ENCODE data around the gene POFUT1. TPM values are rescaled to one million over a fixed set of nuclear protein-coding genes. Genes with fewer than 3 reads are reported as not detected.

The POFUT1 gene
- total and polyA plus RNA-seq, 2 of the 8 experiments (the other 6 are each of a cell fraction or from before 2014, with no cell fraction given) = 19.4 to 24.4 TPM

DNA sequence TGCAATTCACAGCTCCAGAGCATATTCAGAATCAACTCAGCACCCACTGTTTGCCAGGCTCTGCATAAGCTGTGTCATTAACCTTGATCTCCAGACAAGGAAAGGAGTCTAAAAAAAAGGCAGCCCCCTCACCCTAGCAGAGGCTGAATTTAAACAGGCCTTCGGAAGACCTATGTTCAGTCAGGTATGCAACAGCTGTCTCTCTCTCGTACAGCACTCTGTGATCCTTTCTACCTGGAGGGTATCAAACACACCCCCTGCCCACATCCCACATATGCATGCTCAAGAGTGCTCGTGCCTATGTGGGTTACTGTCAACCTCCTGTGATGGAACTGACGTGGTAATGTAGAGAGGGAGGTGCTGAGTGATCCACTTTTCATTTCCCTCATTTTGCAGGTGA is 8.7 kb upstream of the POFUT1 start:
- Histone ChIP-seq H3K36me3 (ENCODE audit: control insufficient read depth in 2 of 4, insufficient read depth in 4 of 4, low read length in 3 of 4) (peaks cover 51 to 69% (median 59%) of the 10 kb centered on the region in 4 experiments), H4K20me1 (replicated peaks in 1 of 2; ENCODE audit: control insufficient read depth in 1 of 2, insufficient read depth in 2 of 2, low read length in 2 of 2) (peaks cover 23 to 24% of the 10 kb centered on the region in 2 experiments), H4K91ac (replicated peaks; ENCODE audit: insufficient read length, low read length) (no peak overlapping the region), H4K5ac (ENCODE audit: insufficient read length, low read depth, low read length) (no peak overlapping the region), H3K4me2 (ENCODE audit: insufficient read depth in 1 of 2, low read depth in 2 of 2, low read length in 2 of 2) (no peak overlapping the region), H2AK5ac (ENCODE audit: low read depth, low read length) (no peak overlapping the region), H3K9ac (replicated peaks in 1 of 4; ENCODE audit: extremely low read depth in 1 of 4, low read depth in 3 of 4, low read length in 3 of 4) (no peak overlapping the region), H2AFZ (ENCODE audit: low read length) (no peak overlapping the region), H3K79me1 (ENCODE audit: low read depth, low read length) (peaks cover 5% of the 10 kb centered on the region), H3K4me3 (ENCODE audit: extremely low read depth in 1 of 4, insufficient read depth in 2 of 4, low read depth in 3 of 4, low read length in 4 of 4) (no peak overlapping the region), H2BK12ac (ENCODE audit: low read depth, low read length) (no peak overlapping the region), H3K79me2 (ENCODE audit: control insufficient read depth in 1 of 2, insufficient read depth in 2 of 2, low read length in 2 of 2) (peaks cover 4 to 43% of the 10 kb centered on the region in 2 experiments; a peak in 3 of 4 replicates), H3K9me3 (ENCODE audit: insufficient read depth in 2 of 2, low read depth in 1 of 2, low read length in 1 of 2) (no peaks in the 10 kb centered on the region), H3K56ac (replicated peaks; ENCODE audit: insufficient read length, low read depth, low read length) (no peak overlapping the region), H3K23me2 (ENCODE audit: low read depth, low read length) (no peaks in the 10 kb centered on the region), H3K4me1 (replicated peaks in 1 of 4; ENCODE audit: control insufficient read depth in 3 of 4, insufficient read depth in 4 of 4, low read length in 3 of 4) (peaks cover 0 to 9% (median 6%) of the 10 kb centered on the region in 4 experiments; a peak in 3 of 7 replicates), H3K27me3 (replicated peaks in 1 of 4; ENCODE audit: control insufficient read depth in 3 of 4, extremely low read depth in 1 of 4, insufficient read depth in 3 of 4, low read length in 3 of 4) (no peaks in the 10 kb centered on the region), H2BK15ac (ENCODE audit: low read length) (no peak overlapping the region), H3K4ac (replicated peaks; ENCODE audit: insufficient read length, low read depth, low read length) (no peak overlapping the region), H3K18ac (ENCODE audit: extremely low read depth, low read length) (no peak overlapping the region), H3K14ac (ENCODE audit: insufficient read length) (no peak overlapping the region), H3K27ac (ENCODE audit: low read depth, low read length) (no peak overlapping the region; the same call in 1 of the 2 replicates), H4K8ac (ENCODE audit: extremely low read depth, insufficient read depth, low read length) (no peak overlapping the region), H3K23ac (ENCODE audit: insufficient read length) (no peak overlapping the region), H2BK120ac (replicated peaks; ENCODE audit: low read depth, low read length) (no peak overlapping the region), H2BK20ac (ENCODE audit: low read length) (no peak overlapping the region), H2BK5ac (ENCODE audit: low read depth, low read length) (no peak overlapping the region)
- WGBS, 2 experiments (ENCODE audit: extremely low coverage in 1 of 2, insufficient coverage in 1 of 2, insufficient read length in 1 of 2, insufficient replicate concordance in 2 of 2, low coverage in 1 of 2, low lambda C conversion rate in 2 of 2, missing lambda C conversion rate in 1 of 2) = 94% methylated on average over 4 of the region's 4 CpGs; no CpG with 5 or more reads in 1 of the 2 experiments
- TF ChIP-seq TAF7 (optimal IDR thresholded peaks at IDR 0.05; ENCODE audit: borderline replicate concordance, low read depth, low read length) (no peak), CTCF (IDR thresholded peaks at IDR 0.05; ENCODE audit: control extremely low read depth in 1 of 3, insufficient read depth in 1 of 3, low read depth in 1 of 3, low read length in 3 of 3) (no peak)
- ChIA-PET POLR2A (ENCODE audit: partially characterized antibody) (interaction anchor here (0.8 to 8.7 kb wide), 4 partner anchors 8 to 22 kb away, joined by 3 to 77 read pairs (median 4); no protein-coding TSS in a partner anchor), CTCF (ENCODE audit: partially characterized antibody) (interaction anchor here (0.8 kb wide), 1 partner anchor 9 kb away, joined by 3 read pairs; no protein-coding TSS in a partner anchor)
- DNase-seq (ENCODE audit: low read depth in 1 of 2, low spot score in 2 of 2) (no peak), FAIRE-seq (no peak)
